HG03558 (cell line): ENCODE results near the gene CFAP73.

Source experiments
- ATAC-seq: cut with Tn5 transposase; IDR thresholded peaks from one replicate; pipeline ENCODE4 v1.9.1; 2021; ENCODE audit warnings: moderate number of reproducible peaks; ENCODE audit not compliant: unreplicated experiment; ENCODE audit errors: extremely low read depth

CFAP73 gene

DNA sequence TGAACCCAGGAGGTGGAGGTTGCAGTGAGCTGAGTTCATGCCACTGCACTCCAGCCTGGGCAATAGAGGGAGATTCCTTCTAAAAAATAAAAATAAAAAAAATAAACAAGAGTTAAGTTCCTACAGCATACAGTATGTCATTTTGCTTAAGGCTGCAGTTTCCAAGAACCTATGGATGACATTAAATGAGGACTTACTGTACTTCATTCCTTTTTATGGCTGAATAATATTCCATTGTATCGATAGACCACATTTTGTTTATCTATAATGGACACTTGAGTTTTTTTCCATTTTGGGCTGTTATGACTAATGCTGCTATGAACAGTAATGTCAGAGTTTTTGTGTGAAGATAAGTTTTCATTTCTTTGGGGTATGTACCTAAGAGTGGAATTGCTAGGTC is 31.4 kb upstream of the CFAP73 start:
- ATAC-seq = no peak

DNA sequence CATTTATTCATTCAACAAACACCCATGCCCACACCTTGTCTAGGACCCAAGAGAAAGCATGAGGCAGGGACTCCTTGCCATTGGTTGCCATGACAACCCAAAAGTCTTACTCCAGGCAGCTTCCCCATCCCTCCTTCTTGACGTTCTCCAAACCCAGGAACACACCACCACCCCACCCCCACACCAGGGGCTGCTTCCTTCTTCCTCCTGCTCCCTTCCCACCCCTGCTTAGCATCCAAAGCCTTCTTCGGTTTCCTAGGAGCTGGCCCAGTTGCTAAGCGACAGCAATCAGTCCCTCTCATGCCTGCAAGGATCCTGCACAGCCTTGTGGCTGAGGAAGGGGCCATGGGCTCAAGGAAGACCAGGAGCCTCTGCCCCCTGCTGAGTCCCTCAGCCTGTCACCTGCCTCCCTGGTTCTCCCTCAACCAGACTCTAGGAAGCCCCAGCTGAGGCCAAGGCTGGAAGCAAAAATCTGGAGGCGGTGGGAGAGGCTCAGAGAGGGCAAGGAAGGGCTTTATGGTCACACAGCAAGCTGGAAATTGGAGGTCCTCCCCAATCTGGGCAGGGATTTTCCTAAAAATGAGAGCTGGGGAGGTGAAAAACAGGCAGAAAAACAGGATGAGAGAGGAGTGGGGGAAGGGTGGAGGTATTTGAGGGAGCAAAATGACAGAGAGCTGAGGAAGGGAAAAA is 29.4 kb upstream of the CFAP73 start:
- no peak for ATAC-seq

DNA sequence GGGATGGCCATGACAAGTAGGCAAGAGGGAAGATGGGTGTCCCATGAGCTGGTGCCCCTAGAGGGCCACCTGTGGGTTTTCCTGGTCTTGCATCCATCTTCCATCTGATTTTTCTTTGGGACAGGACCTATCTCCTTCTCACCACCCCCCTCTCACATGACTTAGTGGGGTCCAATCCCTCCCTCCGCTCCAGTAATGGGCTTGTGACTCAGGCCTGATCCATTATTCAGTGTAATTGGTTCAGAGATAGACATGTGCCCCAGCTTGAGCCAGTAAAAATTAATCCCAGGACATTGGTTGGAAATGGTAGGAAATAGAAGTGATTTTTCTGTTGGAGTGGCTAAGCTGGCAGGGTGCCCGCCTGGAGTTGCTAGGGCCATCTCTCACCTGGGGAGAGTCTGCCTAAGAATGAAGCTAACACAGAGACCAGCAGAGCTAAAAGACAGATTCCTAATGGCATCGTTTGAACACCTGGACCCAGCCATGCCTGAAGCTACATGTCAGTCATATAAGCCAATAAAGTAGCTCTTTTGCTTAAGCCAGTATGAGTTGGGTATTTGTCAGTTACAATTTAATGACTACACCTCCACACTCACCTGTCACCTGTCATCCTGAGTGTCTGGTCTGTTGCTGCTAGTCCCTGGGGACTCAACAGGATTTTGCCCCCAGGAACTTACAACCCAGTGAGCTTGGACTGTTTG is 28.7 kb upstream of the CFAP73 start:
- ATAC-seq = no peak

DNA sequence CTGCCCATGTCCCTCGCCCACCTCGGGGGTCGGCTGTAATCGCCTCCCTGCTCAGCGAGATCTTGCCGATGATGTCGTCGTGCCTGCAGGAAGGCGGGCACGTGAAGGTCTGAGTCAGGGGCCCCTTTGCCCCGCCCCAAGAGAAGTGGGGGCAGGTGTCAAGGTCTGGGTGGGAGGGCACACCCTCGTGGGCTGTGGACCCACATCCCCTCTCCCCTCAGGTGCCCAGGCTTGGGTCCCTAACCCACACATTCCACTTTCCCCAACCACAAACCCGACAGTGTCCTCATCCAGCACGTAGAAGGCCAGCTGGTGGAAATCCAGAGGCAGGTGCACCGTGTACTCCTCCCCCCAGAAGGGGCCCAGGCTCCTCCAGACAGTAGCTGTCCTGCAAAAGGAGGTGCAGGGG is 21.7 kb upstream of the CFAP73 start:
- ATAC-seq = no peak

DNA sequence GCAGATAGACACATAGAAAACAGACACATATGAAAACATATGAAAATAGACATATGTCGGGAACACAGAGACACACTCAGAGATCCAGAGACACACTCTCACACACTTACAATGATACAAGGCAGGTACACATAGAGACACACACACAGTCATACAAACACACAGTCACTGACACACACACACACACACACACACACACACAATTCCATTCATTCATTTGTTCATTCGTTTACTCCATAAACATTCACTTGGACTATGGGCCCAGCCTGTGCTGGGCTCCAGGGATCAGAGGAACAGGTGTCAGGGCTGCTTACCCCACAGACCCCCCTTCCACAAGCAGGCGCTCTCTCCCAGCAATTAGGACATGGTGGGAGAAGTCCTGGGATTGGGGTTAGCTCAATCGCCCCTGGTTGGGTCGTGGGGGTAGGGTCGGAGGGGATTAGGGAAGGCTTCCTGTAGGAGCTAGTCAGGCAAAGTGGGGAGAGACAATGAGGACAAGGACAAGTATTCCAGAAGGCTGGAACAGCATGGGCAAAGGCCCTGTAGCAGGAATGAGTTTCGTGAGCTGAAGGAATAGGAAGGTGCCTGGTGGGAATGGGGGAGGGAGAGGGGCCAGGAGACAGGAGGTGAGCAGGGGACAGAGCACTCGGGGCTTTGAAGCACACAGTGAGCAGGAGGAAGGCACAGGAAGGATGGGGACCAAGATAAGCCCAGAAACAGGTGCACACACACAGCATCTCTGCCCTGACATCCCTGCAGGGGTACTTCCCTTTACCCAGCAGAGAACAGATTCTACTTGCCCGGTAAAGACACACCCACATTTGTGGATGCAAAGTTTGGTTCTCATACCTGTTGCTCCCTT is 20.5 kb upstream of the CFAP73 start:
- ATAC-seq = no peak

DNA sequence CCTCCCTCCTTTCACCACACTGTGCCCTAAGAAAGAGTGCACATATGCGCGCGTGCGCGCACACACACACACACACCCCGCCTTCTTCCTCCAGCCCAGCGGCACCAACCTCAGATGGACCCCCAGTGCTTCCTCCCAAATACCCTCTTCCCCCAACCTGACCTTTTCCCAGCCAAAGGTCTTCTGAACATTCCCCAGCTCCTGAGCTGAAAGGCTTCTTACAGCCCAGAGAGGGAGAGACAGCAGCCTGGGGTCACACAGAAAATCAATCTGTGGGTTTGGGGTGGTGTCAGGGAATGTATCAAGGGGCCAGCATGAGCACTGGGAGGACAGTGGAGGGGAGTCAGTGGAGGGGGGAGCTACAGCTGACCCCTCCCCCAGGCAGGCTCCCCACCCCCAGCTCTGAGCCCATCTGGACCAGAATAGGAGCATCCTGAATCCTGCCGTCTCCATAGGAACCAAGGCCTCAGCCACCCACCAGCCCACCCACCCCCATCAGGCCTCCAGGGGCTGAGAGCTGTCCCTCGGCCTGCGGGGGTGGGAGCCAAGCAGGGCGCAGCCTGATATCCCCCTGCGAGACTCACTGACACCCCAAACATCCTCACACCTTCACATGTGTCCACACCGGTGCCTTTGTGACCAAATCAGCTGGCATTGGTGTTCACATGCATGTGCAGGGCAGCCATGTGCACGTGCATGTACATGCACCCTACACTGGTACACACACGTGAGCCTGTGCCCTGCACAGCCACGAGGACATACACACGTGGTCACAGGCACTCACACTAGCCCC is 19.7 kb upstream of the CFAP73 start:
- ATAC-seq = no peak

DNA sequence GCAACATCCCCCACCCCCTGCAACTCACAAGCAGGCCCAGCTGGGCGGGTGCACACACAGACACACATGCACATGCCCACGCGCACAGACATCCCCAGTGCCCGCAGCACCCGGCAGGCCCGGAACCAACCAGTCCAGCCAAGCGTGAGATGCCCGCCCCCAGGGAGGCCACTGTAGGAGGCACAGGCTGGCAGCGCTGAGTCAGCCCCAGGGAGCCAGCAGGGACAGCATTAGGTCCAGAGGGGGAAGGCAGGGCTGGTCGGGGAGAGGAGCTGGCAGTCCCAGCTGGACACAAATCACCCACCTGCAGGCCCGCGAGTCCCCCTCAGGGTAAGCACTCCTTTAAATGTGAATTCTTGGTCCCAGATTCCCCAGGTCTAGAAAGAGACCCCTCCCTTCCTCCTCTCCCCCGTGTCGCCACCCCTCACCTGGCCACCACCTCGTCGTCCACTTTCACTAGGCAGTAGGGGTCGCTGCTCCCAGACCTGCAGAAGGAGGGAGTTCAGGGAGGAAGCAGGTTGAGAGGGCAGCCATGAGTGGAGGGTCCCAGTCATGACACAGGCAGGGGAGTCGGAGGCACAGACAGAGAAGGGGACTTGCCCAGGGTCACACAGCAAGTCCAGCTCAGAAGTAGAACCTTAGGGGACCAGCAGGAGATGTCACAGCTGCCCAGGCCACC is 18.9 kb upstream of the CFAP73 start:
- ATAC-seq = no peak

DNA sequence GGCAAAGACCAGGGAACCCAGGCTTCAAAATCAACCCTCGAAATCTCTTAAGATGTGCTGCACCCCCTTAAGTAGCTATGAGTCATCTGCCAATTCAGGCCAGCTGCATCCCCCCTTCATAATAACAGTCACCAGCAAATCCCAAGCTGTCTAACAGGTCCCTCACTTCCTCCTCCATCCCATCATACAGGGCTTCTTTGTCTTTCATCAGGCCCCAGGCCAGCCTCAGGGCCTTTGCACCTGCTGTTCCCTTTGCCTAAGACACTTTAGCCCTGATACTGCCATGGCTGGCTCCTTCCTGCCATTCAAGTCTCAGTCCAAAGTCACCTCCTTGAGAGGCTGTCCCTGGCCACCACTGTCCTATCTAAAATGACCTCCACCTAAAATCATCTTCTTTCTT is 18.0 kb upstream of the CFAP73 start:
- ATAC-seq = no peak

DNA sequence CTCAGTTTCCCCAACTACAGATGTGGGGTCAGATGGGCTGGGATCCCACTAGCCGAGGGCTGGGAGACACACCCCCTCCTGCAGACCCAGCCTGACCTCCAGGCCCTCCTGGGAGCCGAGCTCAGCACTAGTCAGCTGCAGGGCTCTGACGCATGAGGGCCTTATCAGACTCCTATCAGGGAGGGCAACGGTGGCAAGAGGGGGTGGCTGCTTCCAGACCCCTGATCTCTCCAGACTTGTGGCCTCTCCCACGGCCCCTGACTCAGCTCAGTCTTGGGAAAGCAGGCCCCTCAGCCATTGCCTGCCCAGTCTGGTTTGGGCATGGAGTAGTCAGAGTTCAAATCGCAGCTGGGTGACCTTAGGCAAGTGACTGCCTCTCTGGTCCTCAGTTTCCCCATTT is 16.5 kb upstream of the CFAP73 start:
- no peak for ATAC-seq

DNA sequence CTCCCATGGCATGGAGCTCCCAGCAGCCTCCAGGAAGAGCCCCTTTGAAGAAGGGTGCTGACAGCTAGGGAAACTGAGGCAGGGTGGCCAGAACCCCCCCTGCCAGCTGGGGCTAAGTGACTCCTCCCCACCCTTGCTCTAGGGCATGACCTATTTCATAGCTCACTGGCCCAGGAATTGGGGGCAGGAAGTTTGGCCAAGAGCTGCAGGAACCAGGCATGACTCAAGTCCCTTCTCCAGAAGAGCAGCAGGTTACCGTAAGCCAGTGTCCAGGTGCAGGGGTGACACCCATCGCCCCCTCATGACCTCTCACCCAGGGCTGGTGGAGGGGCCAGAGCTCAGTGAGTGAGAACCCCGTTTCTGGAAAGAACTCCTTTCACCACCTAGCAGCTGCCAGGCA is 15.9 kb upstream of the CFAP73 start:
- no peak for ATAC-seq

DNA sequence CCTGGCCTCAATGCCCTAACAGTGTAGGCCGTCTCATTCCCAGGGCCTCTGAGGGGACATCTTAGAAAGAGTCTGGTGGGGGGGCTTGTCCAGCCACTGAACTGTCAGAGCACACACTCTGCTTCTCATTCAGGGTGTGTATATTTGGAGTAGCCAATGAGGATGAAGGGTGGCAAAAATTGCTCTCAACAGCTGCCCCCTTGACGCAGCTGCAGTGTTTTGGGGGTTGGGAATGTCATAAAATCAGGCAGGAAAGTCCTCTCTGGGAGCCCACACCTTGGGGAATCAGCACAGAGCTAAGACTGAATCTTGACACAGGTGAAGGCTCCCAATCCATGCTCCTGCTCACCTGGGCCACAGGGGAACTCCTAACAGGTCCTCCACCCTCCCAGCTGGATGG is 15.5 kb upstream of the CFAP73 start:
- ATAC-seq = no peak

DNA sequence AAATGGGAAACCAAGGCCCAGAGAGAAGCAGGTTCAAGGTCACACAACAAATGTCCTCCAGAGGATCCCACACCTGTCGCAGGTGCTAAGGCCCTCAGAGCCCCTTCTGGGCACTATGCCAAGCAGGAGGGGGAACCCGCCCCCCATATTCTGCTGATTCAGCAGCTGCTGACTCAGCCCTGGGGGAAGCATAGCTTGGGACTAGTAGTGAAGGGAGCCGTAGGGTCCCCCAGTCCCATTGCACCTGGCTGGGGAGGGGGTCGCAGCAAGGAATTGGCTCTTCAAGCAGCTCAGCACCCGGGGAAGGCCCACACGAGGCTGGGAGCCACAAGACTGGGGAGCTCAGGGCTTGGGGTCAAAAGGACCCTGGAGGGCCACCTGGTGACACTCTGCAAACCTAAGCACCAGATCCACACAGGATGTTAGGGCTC is 15.0 kb upstream of the CFAP73 start:
- ATAC-seq = no peak

DNA sequence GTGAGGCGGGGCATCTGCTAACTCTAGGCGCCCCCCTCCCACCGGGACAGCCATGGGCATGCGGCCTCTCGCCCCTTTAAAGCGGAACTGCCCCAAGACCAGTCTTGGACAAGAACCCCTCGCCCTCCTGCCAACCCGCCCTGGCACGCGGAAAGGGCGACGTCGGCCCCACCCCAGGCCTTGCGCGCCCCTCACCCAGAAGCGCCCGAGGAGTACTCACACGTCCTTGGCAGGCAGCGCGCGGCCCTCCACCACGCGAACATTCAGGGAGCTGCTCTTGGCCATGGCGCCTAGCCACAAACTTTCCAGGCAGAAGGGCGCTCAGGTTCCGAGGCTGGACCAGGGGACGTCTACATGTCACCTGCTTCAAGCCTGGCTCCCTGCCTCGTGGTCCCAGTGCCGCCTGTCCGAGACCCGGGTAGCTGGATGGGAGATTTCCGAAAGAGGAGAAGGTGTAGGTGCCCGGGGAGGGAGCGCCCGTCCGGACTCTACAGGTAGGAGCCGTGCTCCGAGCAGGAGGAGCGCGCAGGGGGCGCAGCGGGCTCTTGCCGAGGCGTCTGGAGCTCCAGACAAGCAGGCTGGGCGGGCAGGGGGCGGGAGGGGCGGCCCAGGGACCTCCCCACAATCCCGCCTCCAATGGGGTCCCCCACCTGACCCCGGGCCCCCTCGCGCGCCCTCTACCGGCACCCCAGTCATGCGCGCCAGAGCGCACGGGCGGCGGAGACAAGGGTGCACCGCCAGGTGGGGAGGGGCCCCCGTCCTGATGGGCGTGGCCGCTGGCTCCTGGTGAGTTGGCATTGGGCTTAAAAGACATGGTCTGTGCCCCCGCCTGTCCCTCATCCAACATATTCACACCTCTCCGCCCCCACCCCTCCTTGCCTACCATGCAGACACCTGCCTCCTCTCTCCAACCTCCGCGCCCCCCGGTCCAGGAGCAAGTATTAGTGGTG is 14.1 kb upstream of the CFAP73 start, which contains the start of gene RASAL1:
Gene RASAL1 (minus strand): TSS at position 584 of the 950 bp plus-strand sequence. CDS start 299 bp downstream, at position 285.
- ATAC-seq = no peak

DNA sequence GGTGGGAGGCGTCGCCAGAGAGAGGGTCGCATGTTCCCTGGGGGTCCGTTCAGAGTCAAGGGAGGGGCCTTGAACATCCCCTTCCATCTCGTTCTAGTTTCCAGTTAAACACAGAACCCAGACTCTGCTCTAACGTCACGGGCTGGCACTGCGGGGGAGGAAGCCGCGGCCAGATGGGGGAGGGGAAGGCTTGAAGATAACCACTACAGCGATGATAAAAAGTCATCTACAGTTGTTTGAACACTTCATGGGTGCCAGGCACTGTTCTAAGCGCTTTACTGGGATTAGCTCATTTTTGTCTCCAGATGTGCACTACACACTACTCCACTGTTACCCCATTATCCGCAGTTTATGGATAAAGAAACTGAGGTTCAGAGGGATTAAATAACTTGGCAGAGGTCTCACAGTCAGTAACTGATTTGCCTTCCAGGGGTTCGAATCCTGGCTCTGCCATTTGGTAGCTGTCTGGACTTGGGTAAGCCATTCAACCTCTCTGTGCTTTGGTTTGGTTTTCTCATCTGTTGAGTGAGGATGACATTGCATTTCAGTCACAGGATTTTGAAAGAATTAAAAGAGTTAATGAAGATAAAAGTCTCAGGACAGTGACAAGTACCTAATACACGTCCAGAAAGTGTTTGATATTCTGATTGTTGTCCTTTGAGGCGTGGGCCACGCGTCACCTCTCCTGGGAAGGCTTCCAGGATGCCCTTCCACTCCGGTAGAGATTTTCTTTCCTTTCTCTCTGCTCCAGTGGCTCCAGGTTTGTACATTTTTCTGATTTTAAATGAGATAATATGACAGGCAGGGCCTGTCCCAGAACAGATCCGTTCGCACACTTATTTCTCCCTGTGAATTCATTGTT is 13.2 kb upstream of the CFAP73 start:
- ATAC-seq = no peak

DNA sequence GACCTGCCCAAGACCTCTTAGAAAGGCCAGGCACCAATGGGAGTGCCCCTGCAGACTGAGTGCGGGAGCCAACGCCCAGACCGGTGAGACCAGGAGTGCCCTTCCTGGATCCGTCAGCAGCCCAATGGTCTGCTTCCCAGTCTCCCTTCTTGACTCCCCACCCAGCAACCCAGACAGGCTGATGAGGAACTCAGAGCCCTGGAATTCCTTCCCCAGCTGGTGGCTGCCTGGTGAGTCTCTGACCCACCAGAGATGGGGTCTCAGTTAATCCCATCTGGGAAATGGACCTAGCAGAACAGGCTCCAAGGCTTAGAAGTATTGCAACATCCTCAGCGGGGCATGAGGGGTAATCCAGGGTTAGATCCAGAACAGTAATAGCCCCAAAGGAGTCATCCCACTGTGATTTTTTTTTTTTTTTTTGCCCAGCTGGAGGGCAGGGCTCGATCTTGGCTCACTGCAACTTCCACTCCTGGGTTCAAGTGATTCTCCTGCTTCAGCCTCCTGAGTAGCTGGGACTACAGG is 12.5 kb upstream of the CFAP73 start:
- no peak for ATAC-seq

DNA sequence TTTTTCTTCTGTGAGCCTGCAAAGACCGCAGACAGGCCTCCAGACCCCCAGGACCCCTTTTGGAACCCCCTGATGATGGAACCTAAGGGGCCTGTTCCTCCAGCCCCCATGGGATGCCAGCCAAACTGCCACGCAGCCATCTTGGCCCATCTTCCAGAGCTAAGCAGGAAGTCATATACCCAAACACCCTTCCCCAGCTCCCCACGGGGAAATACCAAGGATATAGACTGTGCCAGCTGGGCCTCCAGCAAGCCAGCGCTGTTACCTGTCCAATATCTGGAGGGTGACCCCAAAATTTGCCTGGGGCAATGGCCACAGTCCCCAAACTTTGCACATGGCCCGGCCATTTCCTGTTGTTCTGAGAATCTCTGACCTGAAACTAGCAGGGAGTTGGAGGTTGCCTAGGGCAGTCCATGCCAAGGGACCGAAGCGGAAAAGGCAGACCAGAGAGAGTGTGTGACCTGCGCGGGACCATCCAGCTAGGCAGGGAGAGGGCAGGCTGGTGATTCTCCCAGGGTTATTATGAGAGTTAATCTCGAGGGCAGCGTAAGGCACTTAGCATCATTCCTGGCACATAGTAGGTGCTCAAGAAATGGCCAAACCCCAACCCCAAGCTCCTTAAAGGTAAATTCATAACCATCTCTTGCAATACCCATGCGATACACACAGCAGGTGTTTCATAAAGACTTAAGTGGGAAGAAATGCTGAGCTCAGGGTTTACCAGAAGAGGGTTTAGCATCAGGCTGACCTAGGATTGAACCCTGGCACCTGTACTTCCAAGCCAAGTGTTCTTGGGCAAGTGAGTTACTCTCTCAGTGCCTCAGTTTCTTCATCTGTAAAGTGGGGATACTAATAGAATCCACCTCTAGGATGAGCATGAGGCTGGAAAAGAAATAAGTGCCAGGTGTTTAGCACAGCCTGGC is 11.4 kb upstream of the CFAP73 start:
- ATAC-seq = no peak
